Measurements from ENCODE around the gene GLB1L3.

The GLB1L3 gene

GRCh38 chr11:134345237-134345550, 69.0 kb downstream of the GLB1L3 start:
- DNase-seq = no peak

GRCh38 chr11:134346101-134346975, 70.2 kb downstream of the GLB1L3 start:
- DNase-seq = no peak

- DNase-seq = no peak
Measured at GRCh38 chr11:134346976-134347350, 70.8 kb downstream of the GLB1L3 start.

GRCh38 chr11:134347441-134347840, 71.3 kb downstream of the GLB1L3 start:
- no peak for DNase-seq

- DNase-seq = no peak
Measured at GRCh38 chr11:134349109-134349801, 73.1 kb downstream of the GLB1L3 start.

GRCh38 chr11:134349802-134350355, 73.7 kb downstream of the GLB1L3 start:
- no peak for DNase-seq

GRCh38 chr11:134350381-134350780, 74.2 kb downstream of the GLB1L3 start:
- no peak for DNase-seq

GRCh38 chr11:134352111-134352510, 75.9 kb downstream of the GLB1L3 start:
- no peak for DNase-seq

GRCh38 chr11:134355136-134355535, 79.0 kb downstream of the GLB1L3 start:
- DNase-seq = no peak

GRCh38 chr11:134355656-134356055, 79.5 kb downstream of the GLB1L3 start:
- DNase-seq = no peak

GRCh38 chr11:134356656-134357544, 80.7 kb downstream of the GLB1L3 start:
- DNase-seq = no peak

GRCh38 chr11:134357545-134357839, 81.3 kb downstream of the GLB1L3 start:
- no peak for DNase-seq

- DNase-seq = no peak
Measured at GRCh38 chr11:134358165-134358855, 82.1 kb downstream of the GLB1L3 start.

GRCh38 chr11:134358856-134359490, 82.8 kb downstream of the GLB1L3 start:
- DNase-seq = no peak

- DNase-seq = no peak
Measured at GRCh38 chr11:134359646-134360045, 83.5 kb downstream of the GLB1L3 start.

GRCh38 chr11:134360050-134360835, 84.1 kb downstream of the GLB1L3 start:
- DNase-seq = peak; percentile 78

GRCh38 chr11:134361661-134362060, 85.5 kb downstream of the GLB1L3 start:
- DNase-seq = no peak

GRCh38 chr11:134362192-134362901, 86.2 kb downstream of the GLB1L3 start:
- no peak for DNase-seq

GRCh38 chr11:134363161-134363560, 87.0 kb downstream of the GLB1L3 start:
- DNase-seq = no peak

GRCh38 chr11:134363592-134363991, 87.4 kb downstream of the GLB1L3 start:
- DNase-seq = no peak

- no peak for DNase-seq
Measured at GRCh38 chr11:134364261-134364660, 88.1 kb downstream of the GLB1L3 start.

All from stimulated activated CD4-positive, alpha-beta T cell treated with anti-CD3 and anti-CD28 coated beads, Interleukin-1b, Interleukin-23, amount 100 ng/mL, for 48 hours (primary cell).